NCI-H1417 treated with DMSO at 0.1 percent for 48 hours (cell line): Measurements from ENCODE around the gene DNMT3L.
"Not testable (repeated sequence)": the region's sequence is repeated elsewhere in the genome, so short reads cannot be mapped to it uniquely, and the experiment has no call there.

Experiments used
- DNase-seq: peaks from one replicate; lab custom pipeline; 2025; lab: John Stamatoyannopoulos, UW

DNMT3L gene

DNA sequence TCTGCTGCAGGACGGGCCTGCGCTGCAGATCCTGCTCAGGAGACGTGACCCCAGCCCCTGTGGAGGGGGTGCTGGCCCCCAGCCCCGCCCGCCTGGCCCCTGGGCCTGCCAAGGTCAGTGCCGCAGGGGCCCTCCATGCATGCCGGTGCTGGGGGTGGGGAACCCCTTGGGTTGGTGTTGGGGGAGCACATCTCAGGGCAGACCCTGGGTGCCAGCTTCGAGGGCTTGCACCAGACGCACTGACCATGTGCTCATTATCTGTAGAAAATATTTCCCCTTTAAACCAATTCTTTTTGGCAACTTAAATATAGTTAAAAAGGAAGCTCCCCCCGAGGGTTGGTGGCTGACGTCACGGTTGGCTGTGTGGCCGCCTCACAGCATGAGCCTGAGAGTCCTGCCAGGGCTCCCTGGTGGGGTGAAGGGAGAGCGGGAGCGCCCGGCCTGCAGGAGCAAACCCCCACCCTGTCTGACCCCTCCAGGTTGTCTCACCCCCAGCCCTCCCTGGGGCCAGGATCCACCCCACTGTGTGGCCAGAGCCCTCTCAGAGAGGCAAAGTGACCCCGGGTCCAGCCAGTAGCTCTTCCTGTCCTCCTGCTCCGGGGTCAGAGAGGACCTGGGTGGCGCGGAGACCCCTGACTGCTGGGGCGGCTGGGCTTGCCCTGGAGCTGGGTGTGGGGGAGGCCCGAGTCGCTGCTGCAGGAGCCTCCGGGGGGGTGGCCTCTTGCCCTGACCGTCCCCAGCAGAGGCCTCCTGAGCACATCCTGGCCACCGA lies 32.9 kb upstream of the DNMT3L start:
- DNase-seq, result no peak

DNA sequence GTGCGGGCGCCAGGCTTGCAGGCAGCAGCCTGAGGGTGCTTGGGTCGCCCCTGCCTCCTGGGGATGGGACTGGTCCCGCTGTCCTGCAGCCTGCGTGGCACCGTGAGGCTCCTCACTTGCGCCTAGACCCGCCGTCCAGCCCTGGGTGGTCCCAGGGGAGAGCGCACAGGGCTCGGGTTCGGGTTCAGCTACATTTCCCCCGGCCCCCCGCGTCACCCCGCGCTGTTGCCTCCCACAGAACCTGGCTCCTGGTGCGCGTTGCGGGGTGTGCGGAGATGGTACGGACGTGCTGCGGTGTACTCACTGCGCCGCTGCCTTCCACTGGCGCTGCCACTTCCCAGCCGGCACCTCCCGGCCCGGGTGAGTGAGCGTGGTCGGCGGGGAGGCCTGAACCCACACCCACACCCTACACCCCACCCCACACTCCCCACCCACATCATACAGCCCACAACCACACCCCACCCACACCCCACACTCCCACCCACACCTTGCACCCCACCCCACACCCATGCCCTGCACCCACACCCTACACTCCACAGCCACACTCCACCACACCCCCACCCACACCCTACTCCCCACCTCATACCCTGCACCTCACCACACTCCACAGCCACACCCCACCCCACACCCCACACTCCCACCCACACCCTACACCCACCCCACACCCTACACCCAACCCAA lies 32.0 kb upstream of the DNMT3L start:
- DNase-seq, result no peak

DNA sequence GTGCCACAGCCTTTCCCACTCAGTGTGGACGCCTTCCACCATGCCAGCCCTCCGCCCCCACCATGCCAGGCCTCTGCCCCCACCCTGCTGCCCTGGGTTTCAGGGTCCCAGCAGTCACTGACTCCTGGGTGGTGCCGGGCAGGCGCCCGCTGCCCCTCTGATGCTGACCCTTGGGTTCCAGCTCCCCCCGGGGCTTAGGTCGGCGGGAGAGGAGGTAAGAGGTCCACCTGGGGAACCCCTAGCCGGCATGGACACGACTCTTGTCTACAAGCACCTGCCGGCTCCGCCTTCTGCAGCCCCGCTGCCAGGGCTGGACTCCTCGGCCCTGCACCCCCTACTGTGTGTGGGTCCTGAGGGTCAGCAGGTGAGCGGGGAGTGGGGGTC lies 31.1 kb upstream of the DNMT3L start:
- no peak for DNase-seq

DNA sequence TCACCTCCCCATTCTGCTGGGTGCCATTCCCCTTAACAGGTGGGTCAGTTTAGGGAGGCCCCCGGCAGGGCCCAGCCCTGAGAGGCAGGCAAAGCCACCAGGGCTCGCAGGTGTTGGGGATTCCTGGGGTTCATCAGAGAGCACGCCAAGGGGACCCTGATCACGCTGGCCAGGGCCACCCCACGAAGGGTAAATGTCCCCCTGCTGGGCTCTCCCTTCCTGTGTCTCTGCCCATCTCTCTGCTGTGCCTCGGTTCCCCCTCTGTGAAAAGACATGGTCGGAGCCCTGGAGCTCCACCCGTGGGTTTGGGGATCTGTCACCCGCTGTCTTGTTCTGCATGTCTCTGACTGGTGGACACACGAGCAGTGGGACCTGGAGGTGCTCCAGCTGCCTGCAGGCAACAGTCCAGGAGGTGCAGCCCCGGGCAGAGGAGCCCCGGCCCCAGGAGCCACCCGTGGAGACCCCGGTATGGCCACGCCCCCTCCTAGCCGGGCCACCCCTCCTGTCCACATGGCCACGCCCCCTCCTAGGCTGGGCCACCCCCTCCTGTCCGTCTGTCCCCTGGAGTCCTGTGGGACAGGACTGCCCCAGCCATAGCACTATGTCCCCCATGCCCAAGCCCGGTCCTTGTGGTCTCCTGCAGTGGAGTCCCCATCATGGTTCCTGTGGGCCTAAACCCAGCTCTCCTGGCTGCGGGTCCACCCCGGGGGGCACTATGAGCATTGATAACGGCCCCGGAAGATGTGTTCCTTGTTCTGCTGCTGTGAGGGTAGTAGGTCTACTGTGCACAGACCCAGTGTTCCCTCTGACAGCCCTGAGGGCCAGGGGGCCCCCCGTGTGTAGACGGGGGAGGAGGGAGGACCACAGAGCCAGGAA lies 30.5 kb upstream of the DNMT3L start:
- DNase-seq, result no peak

DNA sequence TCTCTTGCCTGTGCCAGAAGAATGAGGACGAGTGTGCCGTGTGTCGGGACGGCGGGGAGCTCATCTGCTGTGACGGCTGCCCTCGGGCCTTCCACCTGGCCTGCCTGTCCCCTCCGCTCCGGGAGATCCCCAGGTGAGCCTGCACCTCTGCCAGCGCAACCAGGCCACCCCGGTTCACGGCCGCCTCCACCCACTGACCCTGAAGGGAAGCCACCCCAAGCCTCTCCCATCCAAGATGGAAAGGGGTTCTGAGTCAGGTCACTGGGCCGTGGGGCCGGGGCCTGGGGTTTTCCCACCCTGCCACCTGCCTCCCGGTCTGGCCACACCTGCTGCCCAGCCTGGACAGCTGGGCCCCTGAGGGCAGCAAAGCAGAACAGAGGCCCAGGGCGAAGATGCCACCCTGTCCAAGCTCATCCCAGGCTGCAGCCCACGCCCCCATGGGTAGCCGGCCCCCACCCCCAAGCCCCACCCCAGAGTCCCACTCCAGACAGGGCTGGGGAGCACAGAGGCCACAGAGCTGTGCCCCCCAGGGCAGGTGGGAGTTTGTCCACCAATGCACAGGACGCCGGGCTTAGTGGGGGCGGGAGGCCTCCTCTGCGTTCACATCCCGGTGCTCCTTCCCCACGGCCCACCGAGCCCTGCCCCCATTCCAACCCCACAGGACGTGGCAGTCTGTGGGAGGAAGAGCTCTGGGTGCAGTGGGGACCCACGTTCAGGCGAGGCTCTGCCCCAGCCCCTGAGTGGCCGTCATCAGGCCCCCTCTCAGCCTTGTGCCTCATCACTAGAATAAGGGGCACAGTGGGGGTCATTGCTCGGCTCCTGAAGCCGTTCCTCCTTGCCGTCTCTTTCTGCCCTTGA lies 29.6 kb upstream of the DNMT3L start:
- no peak for DNase-seq

DNA sequence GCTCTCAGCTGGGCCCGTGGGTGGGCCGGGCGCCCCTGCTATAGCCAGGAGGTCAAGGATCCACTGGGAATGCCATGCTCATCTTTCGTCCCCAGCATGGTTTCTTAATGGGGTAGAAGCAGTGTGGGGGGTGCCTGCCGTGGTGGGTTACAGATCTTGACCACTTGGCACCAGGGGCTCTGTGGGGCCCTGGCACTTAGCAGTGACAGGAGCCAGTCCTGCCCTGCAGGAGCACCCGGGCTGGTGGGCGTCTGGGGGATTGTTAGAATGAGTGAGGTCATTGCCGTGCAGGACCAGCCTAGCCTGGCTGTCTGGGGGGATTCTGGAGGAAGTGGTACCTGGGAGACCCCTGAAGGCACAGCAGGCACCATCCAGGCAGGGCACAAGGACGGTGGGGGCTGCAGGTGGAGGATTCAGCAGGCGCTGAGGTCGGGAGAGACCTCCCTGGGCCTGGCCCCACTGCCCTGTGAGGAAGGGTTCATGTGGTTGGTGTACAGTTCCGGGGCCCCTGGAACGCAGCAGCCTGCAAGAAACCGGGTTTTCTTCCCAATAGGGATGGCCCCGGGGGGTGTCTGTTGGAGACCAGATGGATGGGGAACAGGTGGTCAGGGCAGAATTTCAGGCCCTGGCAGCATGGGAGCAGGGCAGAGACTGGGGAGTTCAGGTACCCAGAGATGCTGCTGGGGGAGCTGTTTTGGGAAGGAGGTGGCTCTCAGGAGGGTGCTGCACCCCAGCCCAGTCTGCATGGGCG lies 28.8 kb upstream of the DNMT3L start:
- DNase-seq, result no peak

DNA sequence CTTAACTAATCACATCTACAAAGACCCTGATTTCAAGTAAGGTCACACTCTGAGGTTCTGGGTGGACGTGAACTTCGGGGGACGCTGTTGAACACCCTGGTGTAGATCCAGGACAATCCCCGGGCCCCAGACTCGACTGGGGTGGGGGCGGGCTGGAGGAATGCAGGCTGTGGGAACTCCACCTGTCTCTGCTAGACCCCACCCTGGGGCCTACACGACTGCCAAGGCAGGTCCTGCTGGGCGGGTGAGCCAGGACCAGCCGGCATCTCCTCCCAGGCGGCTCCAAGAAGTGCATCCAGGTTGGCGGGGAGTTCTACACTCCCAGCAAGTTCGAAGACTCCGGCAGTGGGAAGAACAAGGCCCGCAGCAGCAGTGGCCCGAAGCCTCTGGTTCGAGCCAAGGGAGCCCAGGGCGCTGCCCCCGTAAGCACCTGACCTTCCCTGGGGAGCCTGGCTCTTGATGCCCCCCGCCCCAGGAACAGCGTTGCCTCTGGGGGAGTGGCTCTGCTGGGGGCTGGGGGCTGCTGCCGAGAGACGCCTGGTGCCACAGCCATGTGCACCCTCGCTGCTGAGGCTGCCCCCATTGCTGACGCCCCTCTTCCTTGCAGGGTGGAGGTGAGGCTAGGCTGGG lies 27.8 kb upstream of the DNMT3L start:
- DNase-seq, result no peak

DNA sequence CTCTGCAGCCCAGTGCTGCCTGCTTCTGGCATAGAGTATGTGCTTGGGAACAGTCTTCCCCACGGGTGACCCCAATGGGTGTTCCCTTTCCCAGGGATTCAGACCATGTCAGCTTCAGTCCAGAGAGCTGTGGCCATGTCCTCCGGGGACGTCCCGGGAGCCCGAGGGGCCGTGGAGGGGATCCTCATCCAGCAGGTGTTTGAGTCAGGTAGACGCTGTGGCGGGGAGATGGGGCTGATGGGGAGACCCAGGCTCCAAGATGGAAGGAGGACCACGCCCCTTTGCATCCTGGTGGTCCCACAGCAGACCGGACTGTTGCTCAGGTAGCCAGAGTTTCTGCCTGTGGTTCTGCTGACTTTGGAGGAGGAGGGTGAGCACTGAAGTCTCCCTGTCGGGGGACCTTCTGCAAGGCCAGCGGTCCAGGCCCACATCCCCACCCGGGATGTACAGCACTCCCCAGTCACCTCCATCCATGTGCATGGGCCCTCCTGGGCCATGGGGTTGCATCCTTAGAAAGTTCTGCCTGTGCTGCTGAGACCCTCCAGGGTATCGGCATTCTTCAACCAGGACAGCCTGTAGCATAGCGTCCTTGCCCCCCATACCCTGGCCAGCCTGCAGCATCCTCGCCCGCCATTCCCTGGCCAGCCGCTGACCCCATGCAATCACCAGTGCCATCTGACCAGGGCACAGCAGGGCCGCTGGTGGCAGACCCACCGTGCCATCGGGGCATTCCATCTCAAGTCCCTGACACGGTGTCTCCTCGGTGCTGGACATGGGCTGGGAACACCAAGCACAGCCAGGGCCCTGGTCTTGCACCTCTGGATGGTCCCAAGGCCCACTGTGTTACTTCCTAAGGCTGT lies 26.8 kb upstream of the DNMT3L start:
- no peak for DNase-seq

DNA sequence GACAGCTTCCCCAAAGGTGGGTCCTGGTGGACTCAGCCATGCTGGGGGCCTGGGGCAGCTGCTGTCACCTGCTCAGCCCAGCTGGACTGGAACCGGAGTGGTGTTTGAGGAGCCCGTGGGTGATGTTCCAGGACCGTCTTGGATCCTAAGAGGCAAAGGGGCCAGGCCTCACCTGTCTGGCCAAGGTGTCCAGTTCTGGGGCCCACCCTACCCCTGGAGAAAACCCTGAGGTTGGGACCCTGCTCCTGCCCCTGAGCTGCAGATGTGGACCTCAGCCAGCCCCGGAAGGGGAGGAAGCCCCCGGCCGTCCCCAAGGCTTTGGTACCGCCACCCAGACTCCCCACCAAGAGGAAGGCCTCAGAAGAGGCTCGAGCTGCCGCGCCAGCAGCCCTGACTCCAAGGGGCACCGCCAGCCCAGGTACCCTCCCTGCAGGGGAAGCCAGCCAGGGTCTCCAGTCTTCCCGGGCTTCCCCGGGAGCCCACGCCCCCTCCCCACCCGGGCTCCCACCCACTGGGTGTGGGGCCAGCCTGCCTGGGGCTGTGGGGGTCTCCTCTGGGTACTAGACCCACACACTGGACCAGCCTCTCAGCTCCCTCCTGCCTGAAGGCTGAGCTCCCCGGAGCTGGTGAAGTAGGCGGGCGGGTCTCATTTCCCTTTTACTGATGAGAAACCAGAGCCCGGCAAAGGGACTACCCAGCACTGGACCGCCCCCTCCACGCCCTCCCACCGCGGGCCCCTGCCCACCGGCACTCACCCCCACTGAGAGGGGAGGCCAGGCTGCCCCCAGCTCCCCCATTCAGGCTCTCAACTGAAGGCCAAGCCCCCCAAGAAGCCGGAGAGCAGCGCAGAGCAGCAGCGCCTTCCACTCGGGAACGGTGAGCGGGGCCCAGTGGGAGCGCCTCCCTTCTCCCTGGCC lies 25.3 kb upstream of the DNMT3L start:
- no peak for DNase-seq

DNA sequence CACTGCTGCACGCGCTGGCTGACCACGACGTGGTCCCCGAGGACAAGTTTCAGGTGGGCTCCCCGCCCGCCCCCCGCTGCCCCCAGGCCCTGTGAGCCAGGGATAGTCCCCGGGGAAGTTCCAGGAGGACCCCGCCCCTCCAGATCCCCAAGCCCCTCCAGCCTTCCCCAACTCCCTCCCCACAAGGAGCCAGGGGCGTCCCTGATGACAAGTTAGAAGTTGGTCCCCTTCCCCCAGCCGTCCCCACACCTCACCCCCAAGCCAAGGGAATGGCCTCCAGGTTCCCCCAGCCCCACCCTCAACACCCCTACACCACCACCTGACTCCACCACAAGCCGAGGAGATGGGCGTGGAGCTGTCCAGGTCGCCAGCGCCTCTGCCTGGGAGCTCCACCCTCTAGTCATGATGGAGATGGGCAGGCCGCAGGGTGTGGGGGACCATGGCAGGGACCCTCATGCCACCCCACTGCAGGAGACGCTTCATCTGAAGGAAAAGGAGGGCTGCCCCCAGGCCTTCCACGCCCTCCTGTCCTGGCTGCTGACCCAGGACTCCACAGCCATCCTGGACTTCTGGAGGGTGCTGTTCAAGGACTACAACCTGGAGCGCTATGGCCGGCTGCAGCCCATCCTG lies 24.5 kb upstream of the DNMT3L start:
- no peak for DNase-seq

DNA sequence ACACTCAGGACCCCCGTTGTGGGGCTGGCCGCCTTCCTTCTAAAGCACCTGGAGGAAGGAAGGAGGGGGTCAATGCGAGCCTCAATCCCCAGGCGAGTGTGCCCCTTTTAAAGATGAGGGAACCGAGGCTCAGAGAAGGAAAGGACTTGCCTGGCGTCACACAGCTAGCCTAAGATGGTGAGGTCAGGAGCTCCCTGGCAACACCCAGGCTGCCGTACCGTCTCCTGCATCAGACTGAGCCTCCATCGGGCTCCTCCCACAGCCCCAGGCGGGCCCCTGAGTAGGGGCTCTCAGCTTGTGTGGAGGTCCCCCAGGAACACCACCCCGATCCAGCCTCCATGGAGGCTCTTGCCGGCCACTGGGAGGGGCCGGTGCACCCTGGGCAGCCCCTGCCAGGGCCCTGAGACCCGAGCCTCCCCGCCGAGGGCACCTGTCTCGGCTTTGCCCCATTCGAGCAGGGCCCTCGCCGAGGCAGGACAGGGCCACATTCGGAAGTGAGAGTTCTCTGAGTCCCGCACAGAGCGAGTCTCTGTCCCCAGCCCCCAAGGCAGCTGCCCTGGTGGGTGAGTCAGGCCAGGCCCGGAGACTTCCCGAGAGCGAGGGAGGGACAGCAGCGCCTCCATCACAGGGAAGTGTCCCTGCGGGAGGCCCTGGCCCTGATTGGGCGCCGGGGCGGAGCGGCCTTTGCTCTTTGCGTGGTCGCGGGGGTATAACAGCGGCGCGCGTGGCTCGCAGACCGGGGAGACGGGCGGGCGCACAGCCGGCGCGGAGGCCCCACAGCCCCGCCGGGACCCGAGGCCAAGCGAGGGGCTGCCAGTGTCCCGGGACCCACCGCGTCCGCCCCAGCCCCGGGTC lies 23.7 kb upstream of the DNMT3L start, which contains the start of gene AIRE:
AIRE (plus strand) TSS at position 739 of the 855 bp plus-strand sequence. CDS start 131 bp downstream, outside the sequence.
- DNase-seq, result no peak

DNA sequence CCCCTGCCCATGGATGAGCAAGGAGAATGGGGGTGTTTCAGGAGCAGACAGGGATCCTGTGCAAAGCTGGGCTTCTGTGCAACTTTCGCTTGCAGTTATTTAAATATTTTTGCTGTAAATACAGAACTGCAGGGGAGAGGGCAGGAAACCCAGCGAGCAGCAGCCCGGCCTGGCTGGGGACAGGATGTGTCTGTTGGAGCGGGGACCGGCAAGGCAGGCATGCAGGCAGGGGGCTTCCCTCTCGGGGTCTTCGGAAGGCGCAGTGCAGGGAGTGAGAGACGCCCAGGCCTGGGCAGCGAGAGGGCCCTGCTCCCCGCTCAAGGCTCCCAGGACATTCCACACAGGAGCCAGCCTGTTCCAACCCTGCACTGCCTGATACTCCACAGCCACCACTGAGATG lies 22.3 kb upstream of the DNMT3L start:
- no peak for DNase-seq

DNA sequence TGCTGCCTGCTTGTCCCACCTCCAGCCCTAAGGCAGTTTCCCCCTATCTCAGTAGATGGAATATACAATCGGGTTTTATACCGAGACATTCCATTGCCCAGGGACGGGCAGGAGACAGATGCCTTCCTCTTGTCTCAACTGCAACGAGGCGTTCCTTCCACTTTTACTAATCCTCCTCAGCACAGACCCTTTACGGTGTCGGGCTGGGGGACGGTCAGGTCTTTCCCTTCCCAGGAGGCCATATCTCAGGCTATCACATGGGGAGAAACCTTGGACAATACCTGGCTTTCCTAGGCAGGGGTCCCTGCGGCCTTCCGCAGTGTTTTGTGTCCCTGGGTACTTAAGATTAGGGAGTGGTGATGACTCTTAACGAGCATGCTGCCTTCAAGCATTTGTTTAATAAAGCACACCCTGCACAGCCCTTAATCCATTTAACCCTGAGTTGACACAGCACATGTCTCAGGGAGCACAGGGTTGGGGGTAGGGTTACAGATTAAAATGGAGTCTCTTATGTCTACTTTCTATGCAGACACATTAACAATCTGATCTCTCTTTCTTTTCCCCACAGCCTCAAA lies 21.6 kb upstream of the DNMT3L start:
- DNase-seq, result not testable (repeated sequence)

DNA sequence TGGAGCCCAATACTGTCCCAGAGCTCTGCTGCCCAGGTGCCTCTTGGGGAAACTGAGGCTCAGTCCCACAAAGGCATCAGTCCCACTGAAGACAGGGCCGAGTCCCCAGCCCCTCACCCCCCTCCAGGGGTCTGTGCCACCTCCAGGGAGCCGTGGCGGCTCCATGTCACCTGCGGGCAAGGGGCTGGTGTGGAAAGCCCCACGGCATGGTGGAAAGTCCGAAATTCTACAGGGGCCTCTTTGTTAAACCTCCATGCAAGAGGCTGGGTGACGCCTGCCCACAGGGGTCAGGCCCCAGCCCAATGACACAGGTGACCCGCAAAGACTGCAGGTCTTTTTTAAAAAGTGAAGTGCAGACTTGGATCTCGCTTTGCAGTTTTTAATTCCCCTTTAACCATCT lies 20.7 kb upstream of the DNMT3L start:
- no peak for DNase-seq

DNA sequence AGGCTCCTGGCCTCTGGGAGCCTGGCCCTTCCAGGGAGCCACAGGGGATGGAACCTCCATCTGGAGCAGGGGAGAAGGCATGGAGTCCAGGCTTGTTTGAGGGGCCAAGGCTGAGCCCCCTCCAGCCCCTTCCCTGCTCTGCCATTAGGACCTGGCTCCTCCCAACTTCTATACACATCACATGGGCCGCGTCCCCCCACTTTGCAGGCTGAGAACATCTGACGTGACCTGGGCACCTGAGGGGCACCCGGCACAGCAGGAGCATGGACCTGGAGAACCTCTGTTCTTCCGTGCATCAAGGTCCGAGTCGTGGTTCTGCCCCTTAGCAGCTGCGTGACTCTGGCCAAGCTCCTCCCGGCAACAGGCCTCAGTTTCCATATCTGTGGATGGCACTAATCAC lies 20.1 kb upstream of the DNMT3L start:
- no peak for DNase-seq
